Right lobe of liver (tissue), 6 donors: ENCODE measurements around the gene GMPS. TPM values are rescaled to one million over a fixed set of nuclear protein-coding genes. Genes with fewer than 3 reads are reported as not detected.
A peak's percentile ranks its signal among the peaks of the same experiment; 100 is the strongest.
"Not testable (repeated sequence)": the region's sequence is repeated elsewhere in the genome, so short reads cannot be mapped to it uniquely, and the experiment has no call there.

Experiments used
- ATAC-seq, 4 donors: fragments of 200-7000 bp; cut with Tn5 transposase; one replicate each; pipeline ENCODE4 v1.9.1; 2020; ENCODE audit warnings: mild to moderate bottlenecking in 4 of 4, moderate library complexity in 4 of 4
- DNase-seq, 3 donors: peaks; one replicate each; pipeline ENCODE4 v3.0.0-alpha.2; 2020
- H3K27ac ChIP-seq, 3 donors: fragments of 200-600 bp; one replicate each; pipeline ENCODE4 v1.8.0; 2022
- H3K27me3 ChIP-seq, 2 donors: fragments of 200-600 bp; one replicate each; pipeline ENCODE4 v1.8.0; 2022
- H3K36me3 ChIP-seq, 4 donors: fragments of 200-600 bp; sonication (generic) in 1 of 4; one replicate each; pipeline versions ENCODE4 v1.5.1 to v1.8.0; 2017 to 2022; ENCODE audit warnings: control low read depth in 1 of 4
- H3K4me1 ChIP-seq, 4 donors: fragments of 200-600 bp; sonication (generic) in 1 of 4; one replicate each; pipeline versions ENCODE4 v1.5.1 to v1.8.0; 2017 to 2022; ENCODE audit warnings: control low read depth in 1 of 4
- H3K4me3 ChIP-seq, 3 donors: fragments of 200-600 bp; one replicate each; pipeline ENCODE4 v1.8.0; 2022
- H3K9me3 ChIP-seq, 4 donors: fragments of 200-600 bp; sonication (generic) in 1 of 4; one replicate each; pipeline versions ENCODE4 v1.5.1 to v1.8.0; 2017 to 2022; ENCODE audit warnings: control low read depth in 1 of 4
- CTCF ChIP-seq, 4 donors: fragments of 200-600 bp in 3 of 4; fragments of 450-650 bp in 1 of 4; IDR thresholded peaks; one replicate each; pipeline versions ENCODE4 v1.5.1 to v1.8.0; 2016 to 2022; ENCODE audit warnings: antibody characterized with exemption in 4 of 4, mild to moderate bottlenecking in 2 of 4
- POLR2A ChIP-seq: fragments of 450-650 bp; IDR thresholded peaks from one replicate; pipeline ENCODE4 v1.6.1; 2017; ENCODE audit warnings: antibody characterized with exemption, mild to moderate bottlenecking
- WGBS: methylation state at CpG from one replicate; pipeline ENCODE4 v1.1.6; 2018; ENCODE audit warnings: low coverage, low lambda C conversion rate; ENCODE audit not compliant: insufficient coverage; ENCODE audit errors: missing lambda C conversion rate; 5-methylcytosine and 5-hydroxymethylcytosine counted together
- intact Hi-C, 2 donors: fragments of 100-400 bp; cut with DNase I; formaldehyde crosslinking; loops; one replicate each; pipeline versions ENCODE4 v1.11.2 to v1.14.1; 2022
- total RNA-seq, 6 experiments: library from RNA; depleted of rRNA in 2 of 6; stranded (reverse); fragments of >200 nt in 2 of 6; fragmentation: NEBNext Ultra II Directional in 3 of 6; extraction: Animal tissue kit (Norgen Biotek cat#: 25700) in 3 of 6; gene quantifications; one replicate each; pipeline versions ENCODE4 v1.1.0 to v1.2.4, GENCODE V29; 2016 to 2023
- donor health status: DM: no; HTN: yes; CAD: no.
- donor health status: DM: no; HTN: no; CAD: no.
- donor health status: DM: no; HTN: no; CAD: no.
- donor health status: DM: no; HTN: yes; CAD: no.
- donor health status: DM: no; HTN: yes; CAD: no.

GMPS gene
- total RNA-seq, 6 experiments from 2014 or later = 13.3 to 24.3 (median 20.4) TPM

- 83% methylated on average over 2 of the region's 2 CpGs for WGBS
Measured at GRCh38 chr3:155861476-155862183, 8.8 kb upstream of the GMPS start.

GRCh38 chr3:155862290-155862982 lies 8.0 kb upstream of the GMPS start:
- H3K4me1 ChIP-seq, DNase-seq, ATAC-seq, H3K4me3 ChIP-seq, H3K27me3 ChIP-seq, H3K36me3 ChIP-seq, H3K27ac ChIP-seq, intact Hi-C loops, H3K9me3 ChIP-seq: not testable (repeated sequence)
- 83% methylated on average over 5 of the region's 12 CpGs for WGBS

More at GRCh38 chr3:155861476-155862183, 8.8 kb upstream of the GMPS start:
- Histone ChIP-seq H3K4me1 (no peaks in the 10 kb centered on the region), H3K9me3 (no peaks in the 10 kb centered on the region), H3K27me3 (no peaks in the 10 kb centered on the region), H3K27ac (no peak overlapping the region), H3K4me3 (no peak overlapping the region), H3K36me3 (no peaks in the 10 kb centered on the region)
- intact Hi-C loops = no loop called here
- ATAC-seq = no peak
- no peak for TF ChIP-seq POLR2A
- TF ChIP-seq CTCF (IDR thresholded peaks at IDR 0.05) = no peak
- no peak for DNase-seq

GRCh38 chr3:155863072-155863784 lies 7.2 kb upstream of the GMPS start:
- Histone ChIP-seq H3K27ac (no peak overlapping the region), H3K4me3 (no peak overlapping the region), H3K27me3 (no peaks in the 10 kb centered on the region), H3K9me3 (no peaks in the 10 kb centered on the region), H3K36me3 (no peaks in the 10 kb centered on the region), H3K4me1 (no peaks in the 10 kb centered on the region)
- intact Hi-C loops = no loop called here
- DNase-seq (no peak), ATAC-seq (no peak)
- TF ChIP-seq CTCF (IDR thresholded peaks at IDR 0.05) = no peak
- 91% methylated on average over 11 of the region's 12 CpGs for WGBS

- WGBS = 38% methylated on average over 3 of the region's 3 CpGs
- Histone ChIP-seq H3K27me3 (no peaks in the 10 kb centered on the region), H3K4me3 (peak overlapping the region; percentile 20 to 38 (median 29)), H3K4me1 (peaks cover 0 to 10% (median 5%) of the 10 kb centered on the region in 4 donors), H3K27ac (peak overlapping the region in 2 of 3 donors; percentile 32 to 65), H3K9me3 (no peaks in the 10 kb centered on the region), H3K36me3 (no peaks in the 10 kb centered on the region)
- ATAC-seq (no peak), DNase-seq (no peak)
- intact Hi-C loops = no loop called here
- TF ChIP-seq CTCF (IDR thresholded peaks at IDR 0.05) (no peak), POLR2A (no peak)
Measured at GRCh38 chr3:155869691-155870090, 759 bp upstream of the GMPS start.
